GM21723 (cell line): Measurements from ENCODE around the gene LPO.

ENCODE experiments used
- ATAC-seq: cut with Tn5 transposase; IDR thresholded peaks from one replicate; pipeline ENCODE4 v1.9.1; 2021; ENCODE audit warnings: mild to moderate bottlenecking, moderate library complexity; ENCODE audit not compliant: unreplicated experiment

LPO gene

GRCh38 chr17:58238147-58238634, at the start of gene LPO:
LPO (plus strand) TSS chr17:58238584; CDS start chr17:58242980, 4,396 bp downstream.
- ATAC-seq: no peak

DNA sequence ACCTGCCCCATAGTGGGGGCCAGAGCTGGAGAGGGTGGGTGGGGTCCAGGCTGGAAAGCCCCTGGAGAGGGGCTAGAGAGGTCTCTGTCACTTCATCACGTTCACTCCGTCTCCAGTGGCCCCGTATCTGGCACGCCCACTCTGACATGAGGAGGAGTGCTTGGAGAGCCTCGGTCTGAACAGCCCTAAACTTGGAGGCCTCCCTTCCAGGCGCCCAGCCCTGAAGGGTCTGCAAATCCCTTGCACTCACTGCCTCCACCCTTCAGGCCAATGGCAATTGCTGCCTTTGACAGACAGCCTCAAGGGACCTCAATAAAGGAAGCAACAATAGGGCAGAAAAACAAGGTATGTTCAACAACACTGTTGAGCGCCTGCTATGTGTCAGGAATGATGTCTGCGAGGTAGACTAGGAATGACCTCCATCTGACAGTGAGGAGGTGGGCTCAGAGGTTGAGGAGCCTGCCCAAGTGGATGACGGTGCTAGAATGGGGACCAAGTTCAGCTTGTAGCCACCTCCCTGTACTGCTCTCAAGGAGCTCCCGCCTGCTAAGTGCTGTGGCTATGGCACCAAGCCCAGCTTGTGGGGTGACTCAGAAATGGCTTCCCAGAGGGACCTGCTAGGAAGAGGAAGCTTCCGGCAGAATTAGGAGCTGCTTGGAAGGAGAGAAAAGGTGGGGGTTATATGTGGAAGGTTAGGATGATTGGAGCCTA, 48.8 kb upstream of the LPO start:
- ATAC-seq: no peak

GRCh38 chr17:58191241-58191896, 47.0 kb upstream of the LPO start:
- no peak for ATAC-seq

GRCh38 chr17:58192612-58193011, 45.8 kb upstream of the LPO start, which contains the start of gene EPX:
EPX (plus strand) TSS chr17:58192726; CDS start chr17:58192847, 121 bp downstream.
- ATAC-seq: no peak

- ATAC-seq: no peak
These were observed 44.6 kb upstream of the LPO start for GRCh38 chr17:58193641-58194255.

- no peak for ATAC-seq
These were observed 42.8 kb upstream of the LPO start for GRCh38 chr17:58195518-58196123.

DNA sequence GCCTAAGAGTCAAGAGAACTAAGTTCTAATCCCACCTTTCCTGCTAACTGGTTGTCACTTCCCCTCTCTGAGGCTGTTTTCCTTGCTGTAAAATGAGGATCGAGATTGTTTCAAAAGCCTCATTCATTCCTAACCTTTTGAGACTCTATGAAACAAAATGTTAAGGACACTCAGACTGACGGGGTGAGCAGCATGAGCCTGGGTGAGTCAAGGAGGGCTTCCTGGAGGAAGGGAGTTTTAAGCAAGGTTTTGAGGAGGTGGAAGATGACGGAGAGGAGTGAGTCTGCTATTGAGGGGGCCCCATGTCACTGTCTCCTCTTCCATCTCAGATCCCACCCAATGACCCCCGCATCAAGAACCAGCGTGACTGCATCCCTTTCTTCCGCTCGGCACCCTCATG, 41.8 kb upstream of the LPO start:
- no peak for ATAC-seq

- ATAC-seq: no peak
These were observed 38.3 kb upstream of the LPO start for GRCh38 chr17:58200024-58200633.

DNA sequence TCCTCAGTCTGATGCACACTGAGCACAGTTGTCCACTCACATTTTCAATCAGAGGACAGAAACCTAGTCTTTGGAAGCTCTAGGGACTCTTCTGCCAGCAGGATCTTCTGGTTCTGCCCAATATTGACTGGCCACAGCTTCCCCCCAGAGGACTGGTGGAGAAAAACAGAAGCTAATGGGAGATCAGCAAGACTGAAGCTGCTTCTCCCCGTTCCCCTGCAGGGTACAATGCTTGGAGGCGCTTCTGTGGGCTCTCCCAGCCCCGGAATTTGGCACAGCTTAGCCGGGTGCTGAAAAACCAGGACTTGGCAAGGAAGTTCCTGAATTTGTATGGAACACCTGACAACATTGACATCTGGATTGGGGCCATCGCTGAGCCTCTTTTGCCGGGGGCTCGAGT, 35.5 kb upstream of the LPO start:
- ATAC-seq: no peak

GRCh38 chr17:58204796-58205195, 33.6 kb upstream of the LPO start:
- ATAC-seq: no peak

- ATAC-seq: no peak
These were observed 32.4 kb upstream of the LPO start for GRCh38 chr17:58205936-58206335.

- ATAC-seq: no peak
These were observed 30.9 kb upstream of the LPO start for GRCh38 chr17:58207451-58207850.

GRCh38 chr17:58208344-58208743, 30.0 kb upstream of the LPO start:
- ATAC-seq: no peak

DNA sequence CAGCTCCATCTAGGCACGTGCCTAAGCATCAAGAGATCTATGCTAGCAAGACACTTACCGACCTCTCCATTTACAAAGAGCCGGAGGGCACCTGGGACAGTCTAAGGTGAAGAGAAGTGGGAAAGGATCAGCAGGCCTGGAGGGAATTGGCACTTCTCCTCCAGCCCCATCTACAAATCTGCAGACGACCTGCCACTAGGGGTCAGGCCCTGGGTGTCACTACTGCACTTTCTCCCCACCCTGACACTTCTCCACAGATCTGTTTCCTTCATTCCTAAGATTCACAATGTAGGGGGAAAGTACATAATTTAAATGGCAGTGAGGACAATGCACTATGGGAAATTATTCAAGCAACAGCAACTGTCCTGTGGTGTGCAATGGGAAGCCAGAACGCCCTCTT, 27.5 kb upstream of the LPO start:
- no peak for ATAC-seq

- ATAC-seq: no peak
These were observed 22.7 kb upstream of the LPO start for GRCh38 chr17:58215685-58216084.

DNA sequence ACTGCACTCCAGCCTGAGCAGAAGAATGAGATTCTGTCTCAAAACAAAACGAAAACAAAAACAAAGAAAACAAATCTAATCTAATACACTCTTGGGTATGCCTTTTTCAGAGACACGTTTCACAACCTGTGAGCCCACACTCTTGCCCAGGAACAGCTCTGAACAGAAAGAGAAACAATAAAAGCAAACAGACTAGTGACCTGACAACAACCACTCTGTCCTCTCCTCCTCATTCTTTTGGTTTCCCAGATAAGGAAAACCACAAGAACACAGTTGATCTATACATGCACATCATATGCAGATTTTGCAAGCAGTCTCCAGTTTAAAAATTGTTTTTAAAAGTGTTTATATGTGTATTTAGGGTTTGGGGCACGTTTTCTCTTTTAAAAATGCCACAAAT, 20.6 kb upstream of the LPO start:
- ATAC-seq: no peak

GRCh38 chr17:58219007-58219788, 19.2 kb upstream of the LPO start, which contains the start of gene MKS1:
MKS1 (minus strand) TSS chr17:58219255; CDS start chr17:58219230, 25 bp downstream.
- peak; percentile 94 for ATAC-seq

GRCh38 chr17:58219789-58220183, 18.6 kb upstream of the LPO start:
- ATAC-seq: no peak

- ATAC-seq: no peak
These were observed 14.1 kb upstream of the LPO start for GRCh38 chr17:58224315-58224714.

- ATAC-seq: no peak
These were observed 10.7 kb upstream of the LPO start for GRCh38 chr17:58227733-58228132.
